NCI-H2196 (cell line): ENCODE results near the gene TLN1.

ENCODE experiments used
- DNase-seq: peaks from one replicate; lab custom pipeline; 2025; ENCODE audit not compliant: unreplicated experiment; lab: John Stamatoyannopoulos, UW

TLN1 gene

GRCh38 chr9:35705836-35706430 is 26.1 kb downstream of the TLN1 start:
- DNase-seq: no peak

DNA sequence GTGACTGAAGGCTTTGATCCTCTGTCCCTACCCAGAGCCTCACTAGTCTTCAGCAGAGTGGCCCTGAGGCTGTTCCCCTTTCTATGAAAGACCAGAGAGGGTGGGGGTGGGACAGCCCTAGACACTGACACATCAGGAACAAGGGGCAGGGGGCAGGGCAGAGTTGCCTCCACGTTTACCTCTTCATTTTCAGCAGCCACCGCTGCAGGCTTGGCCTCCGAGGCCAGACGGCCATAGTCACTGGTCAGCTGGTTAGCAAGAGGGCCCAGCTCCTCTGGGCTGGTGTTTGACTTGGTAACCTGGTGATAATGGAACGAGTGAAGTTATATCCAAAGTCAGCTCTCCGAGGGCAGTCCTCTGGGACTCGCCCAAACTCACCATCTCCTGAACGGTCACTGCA is 26.6 kb downstream of the TLN1 start:
- DNase-seq: no peak

DNA sequence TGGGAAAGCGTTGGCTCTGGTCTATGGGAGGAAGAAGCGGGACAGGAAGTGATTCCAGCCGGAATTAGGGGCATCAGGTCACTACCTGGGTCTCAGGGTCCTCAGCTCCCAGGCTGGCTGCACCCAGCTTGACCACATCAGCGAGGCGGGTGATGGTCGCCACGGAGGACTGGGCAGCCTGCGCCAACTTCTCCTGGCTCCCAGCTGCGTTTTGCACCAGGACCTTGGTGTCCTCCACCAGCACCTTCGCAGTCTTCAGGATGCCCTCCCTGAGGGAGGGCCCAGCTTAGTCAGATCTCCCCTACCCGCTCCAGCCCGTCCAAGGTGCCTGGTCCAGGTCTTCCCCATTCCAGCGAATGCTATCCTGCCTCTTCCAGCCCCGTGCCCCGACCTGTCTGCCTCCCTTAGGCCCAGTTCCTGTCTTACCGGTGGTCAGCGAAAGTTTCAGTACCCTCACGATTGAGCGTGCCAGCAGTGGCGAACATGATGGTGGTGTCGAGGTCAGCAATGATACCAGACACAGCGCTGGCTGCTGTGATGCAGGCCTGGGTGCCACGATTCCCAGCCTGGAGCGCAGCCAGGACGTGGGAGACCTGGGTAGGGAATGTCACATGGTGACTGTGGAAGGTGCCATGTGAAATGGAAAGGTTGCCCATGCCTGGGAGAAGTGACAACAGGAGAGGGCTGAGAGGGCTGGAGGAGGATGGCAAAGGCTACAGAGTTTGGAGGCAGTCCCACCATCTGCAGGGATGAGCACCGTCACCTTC is 27.9 kb downstream of the TLN1 start:
- DNase-seq: no peak

DNA sequence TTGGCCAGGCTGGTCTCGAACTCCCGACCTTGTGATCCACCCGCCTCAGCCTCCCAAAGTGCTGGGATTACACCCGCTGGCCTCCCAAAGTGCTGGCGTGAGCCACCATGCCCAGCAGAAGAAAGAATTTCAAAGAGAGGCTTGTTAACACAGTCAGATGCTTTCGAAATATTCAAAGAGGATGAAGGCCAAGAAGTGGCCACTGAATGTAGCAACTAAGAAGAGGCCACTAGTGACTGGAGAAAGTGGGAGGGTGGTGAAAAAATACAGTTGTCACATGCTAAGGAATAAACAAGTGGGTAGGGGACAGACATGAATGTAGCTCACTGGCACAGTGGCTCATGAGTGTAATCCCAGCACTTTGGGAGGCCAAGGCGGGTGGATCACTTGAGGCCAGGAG is 29.3 kb downstream of the TLN1 start:
- no peak for DNase-seq

GRCh38 chr9:35700942-35701341 is 31.1 kb downstream of the TLN1 start:
- DNase-seq: no peak

DNA sequence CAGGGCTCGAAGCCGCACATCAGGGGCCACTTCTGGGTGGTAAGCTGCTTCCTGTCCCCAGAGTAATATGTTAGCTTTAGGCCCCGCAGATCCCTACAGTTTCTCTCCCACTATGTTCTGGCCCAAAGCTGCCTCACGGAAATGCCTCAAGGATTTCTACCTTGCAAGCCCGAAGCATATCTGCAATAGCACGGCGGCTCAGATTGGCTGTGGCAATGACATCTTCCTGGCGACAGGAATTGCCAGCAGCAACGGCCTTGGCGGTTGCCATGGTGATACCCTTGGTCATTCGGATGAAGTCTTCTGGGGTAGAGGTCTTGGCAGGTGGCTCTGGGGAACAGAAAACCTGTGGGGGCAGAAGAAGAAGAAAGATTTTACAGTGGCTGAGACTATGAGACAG is 32.0 kb downstream of the TLN1 start:
- no peak for DNase-seq

GRCh38 chr9:35698231-35698630 is 33.8 kb downstream of the TLN1 start:
- DNase-seq: no peak

DNA sequence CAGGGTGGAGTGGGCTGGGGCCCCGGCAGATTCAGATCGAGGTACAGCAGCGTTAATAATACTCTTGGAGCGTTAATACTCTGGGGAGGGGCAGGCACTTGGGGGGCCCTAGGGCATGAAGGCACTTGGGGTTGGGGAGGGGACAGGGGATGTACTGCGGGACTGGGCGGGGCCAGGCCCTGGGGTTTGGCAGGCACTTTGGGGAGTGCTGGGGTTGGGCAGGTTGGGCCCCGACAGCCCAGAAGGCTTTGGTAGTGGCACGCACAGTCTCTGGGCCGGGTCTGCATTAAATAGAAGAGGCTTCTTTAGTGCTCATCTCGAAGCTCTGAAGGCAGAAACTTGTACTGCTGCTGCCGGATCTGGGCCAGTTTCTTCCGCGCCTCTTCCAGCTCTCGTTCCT is 34.5 kb downstream of the TLN1 start:
- DNase-seq: no peak

DNA sequence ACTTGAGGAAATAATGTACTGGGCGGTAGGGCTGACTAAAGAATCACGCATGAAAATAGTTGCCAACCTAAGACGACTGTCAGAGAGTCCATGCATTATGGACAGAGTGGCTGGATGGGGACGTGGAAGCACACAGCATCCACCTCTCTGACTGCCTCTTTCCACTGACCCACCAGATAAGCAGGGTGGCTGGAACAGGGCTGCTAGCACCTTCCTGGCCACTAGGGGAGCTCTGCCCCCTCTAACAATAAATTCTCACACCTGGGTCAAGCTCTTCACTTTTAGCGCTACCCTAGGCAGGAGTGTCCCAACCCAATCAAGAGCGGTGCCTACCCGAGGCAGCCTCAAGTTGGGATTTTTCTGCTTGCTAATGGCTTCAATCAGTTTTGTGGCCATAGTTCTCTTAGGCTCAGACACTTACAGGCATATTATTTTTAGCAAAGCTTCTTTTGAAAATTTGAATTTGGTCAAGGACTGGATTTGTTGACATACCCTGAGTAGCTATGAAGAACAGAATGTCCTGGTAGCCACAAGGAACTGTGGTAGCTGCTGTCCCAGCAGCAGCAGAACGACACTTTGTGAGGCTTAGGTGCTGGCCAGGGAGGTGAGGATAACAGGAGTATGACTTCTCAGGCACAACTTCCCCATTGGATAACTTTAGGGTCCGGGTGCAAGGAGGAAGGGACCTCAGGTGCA is 35.3 kb downstream of the TLN1 start:
- peak; percentile 38 for DNase-seq

- no peak for DNase-seq
These were observed 36.0 kb downstream of the TLN1 start for GRCh38 chr9:35695943-35696401.

GRCh38 chr9:35691757-35692301 is 40.2 kb downstream of the TLN1 start:
- DNase-seq: no peak

DNA sequence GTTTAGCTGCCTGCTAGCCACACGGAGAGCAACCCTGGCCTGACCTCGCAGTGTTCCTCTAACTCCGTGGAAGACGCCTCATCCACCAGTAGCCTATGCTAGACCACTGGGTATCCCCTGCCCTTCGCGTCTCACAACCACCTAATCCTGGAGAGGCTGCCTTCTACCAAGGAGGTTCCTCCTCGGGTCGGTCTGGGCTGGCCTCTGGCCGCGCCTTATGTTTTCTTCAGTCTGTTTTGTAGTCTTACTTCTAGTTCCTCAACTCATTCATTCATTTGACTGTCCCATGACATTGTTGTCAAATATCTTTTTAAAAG is 40.7 kb downstream of the TLN1 start:
- DNase-seq: no peak

GRCh38 chr9:35690614-35691333 is 41.2 kb downstream of the TLN1 start:
- DNase-seq: peak; percentile 27

DNA sequence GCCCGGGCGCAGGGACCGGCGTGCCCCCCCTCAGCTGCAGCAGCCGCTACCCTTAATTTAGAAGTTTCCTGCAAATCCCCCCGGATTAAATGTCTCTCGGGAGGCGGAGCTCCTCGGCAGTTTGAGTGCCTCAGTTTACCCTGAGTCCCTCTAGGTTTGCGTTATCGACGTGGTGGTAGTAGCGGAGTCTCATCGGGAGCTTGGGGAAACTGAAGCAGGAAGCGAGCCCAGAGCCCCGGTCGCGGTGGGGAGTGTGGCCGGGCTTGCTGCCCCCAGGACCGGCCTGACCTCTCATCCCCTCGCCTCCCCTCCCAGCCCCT is 41.7 kb downstream of the TLN1 start:
- no peak for DNase-seq

DNA sequence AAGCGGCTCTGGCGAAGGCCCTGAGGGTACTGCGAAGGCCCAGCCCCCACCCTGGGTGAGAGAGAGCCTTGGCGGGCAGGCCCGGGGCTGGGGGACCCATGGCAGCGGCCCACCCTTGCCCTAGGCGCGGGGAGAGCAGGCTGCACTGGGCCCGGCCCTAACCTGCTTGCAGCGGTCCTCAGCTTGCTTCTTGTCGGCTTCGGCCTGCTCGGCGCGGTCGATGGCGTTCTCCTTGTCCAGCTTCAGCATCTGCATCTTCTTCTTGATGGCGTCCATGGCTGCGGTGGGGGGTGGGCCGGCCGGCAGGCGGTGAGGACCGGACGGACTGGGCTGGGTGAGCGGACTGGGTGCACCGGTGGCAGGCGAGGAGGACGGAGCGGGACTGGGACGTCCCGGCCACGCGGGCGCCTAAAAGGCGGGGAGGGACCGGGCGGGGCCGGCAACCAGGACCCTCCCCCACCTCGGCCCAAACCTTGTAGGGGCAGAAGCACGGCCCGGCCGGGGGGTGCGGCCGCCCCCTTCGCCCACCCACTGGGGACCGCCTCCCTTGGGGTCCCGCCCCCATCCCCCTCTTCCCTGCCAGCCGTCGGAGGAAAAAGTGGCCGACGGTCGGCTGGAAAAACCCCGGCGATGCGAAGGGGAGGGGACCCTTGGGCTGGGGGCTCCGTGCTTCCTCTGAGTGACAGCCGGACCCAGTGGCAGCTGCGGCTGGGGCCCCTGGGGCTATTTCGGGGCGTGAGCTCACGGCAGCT is 42.3 kb downstream of the TLN1 start, which contains the start of gene TPM2:
TPM2 (minus strand) TSS at position 384 of the 752 bp plus-strand sequence; CDS start at position 276, 108 bp downstream.
- no peak for DNase-seq

DNA sequence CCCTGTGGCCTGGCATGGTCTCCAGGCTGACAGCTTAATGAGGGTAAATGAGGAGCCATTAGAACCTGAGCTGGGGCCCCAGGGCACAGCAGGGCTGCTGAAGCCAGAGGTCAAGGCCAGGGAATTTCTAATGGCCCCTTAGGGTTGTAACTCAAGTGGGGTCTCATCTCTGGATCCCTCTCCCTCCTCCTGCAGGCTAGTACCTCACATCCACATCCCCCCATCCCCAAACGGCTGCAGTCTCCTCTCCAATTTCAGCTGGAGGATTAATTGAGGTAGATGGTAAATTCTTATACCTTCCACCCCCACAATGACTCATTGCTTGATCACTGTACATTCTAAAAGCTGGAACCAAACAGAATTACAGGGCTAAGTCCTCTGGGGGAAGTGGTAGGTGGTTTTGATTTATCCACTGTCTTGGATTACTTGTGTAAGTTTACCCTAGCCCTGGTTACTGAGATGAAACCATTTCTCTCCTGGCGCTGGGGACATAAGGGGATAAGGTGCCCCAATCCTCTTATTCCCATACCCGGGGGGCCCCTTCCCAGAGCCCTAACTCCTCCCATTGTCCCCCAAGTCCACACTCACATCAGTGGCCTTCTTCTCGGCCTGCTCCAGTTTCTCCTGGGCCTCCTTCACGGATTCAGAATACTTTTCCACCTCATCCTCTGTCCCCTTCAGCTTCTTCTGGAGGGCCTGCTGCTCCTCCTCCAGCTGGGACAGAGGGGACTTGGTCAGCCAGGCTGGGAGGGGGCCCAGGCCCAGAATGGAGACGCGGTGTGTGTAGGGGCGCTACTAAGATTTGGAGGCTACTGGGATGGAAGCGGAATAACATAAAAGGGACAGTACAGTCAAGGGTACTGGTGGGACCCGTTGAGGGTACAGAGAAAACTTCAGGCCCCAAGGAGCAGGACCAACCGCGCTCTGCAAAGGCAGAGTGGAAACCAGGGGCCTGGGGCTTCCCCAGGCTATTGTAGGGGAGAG is 43.1 kb downstream of the TLN1 start:
- DNase-seq: no peak

GRCh38 chr9:35687972-35688557 is 43.9 kb downstream of the TLN1 start:
- no peak for DNase-seq

DNA sequence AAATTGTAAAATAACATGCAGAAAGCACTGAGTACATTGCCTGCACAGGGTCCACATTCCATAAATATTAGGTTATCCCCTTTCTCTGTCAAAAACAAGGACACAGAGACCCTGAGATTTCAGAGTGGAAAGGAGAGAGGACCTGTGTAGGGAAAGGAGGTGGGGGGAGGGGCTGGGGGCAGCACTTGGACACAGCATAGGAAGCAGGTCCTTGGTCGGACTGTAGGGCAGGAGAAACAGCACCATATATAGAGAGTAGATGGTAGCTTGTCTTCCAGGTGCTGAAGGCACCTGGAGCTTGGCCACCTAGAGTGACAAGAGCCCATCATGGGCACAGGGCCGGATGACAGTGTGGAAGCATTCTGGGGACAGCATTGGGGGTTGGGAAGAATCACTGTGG is 44.7 kb downstream of the TLN1 start:
- DNase-seq: no peak
